K562 (cell line): ENCODE results near the gene ARL14EP. TPM values are rescaled to one million over a fixed set of nuclear protein-coding genes. Genes with fewer than 3 reads are reported as not detected.

Source experiments
- ATAC-seq: fragments of 200-7000 bp; cut with Tn5 transposase; 3 replicates; pipeline ENCODE4 v1.9.1; 2020; ENCODE audit warnings: moderate library complexity
- BruUV-seq: library from RNA; stranded (reverse); fragments of 400-500 nt; replicated peaks from 2 replicates; lab custom pipeline; 2021; lab: Mats Ljungman, UMichigan
- CTCF ChIA-PET: fragments of 300-600 bp; formaldehyde crosslinking; extraction: SDS; loops from one replicate; lab custom pipeline; 2021; ENCODE audit warnings: low intra/inter-chr PET ratio; lab: Yijun Ruan, JAX
- POLR2A ChIA-PET: fragments of 300-600, 350-650 bp; sonication (Branson Sonifier 250); formaldehyde crosslinking; extraction: SDS; loops from one replicate; lab custom pipeline; 2021; ENCODE audit warnings: antibody characterized with exemption, inconsistent platforms; lab: Yijun Ruan, JAX
- DNase-seq, 4 experiments: peaks; one replicate each; pipeline versions ENCODE4 v3.0.0 to v3.0.0-alpha.2; 2011 to 2018; ENCODE audit warnings: low spot score in 3 of 4, mixed read lengths in 3 of 4; ENCODE audit errors: extremely low read depth in 1 of 4
- FAIRE-seq: peaks from 2 replicates; lab custom pipeline; 2011; peaks lifted over from hg19 to GRCh38; lab: Jason Lieb, UNC
- H2AFZ ChIP-seq: 2 replicates; pipeline ENCODE4 v1.6.0; 2011; ENCODE audit warnings: low read depth, low read length, control low read depth, inconsistent platforms
- H3K27ac ChIP-seq: fragments of 200-600 bp; 3 replicates; pipeline ENCODE4 v1.8.0; 2011; ENCODE audit warnings: low read depth, mild to moderate bottlenecking, control low read depth, inconsistent platforms, low read length, moderate library complexity, mixed read lengths; ENCODE audit errors: extremely low read depth
- H3K27me3 ChIP-seq, 2 experiments: fragments of 300-600 bp in 1 of 2; 2 replicates in 1 of 2; 3 replicates in 1 of 2; pipeline versions ENCODE4 v1.6.0 to v1.8.0; 2011; ENCODE audit warnings: inconsistent platforms in 2 of 2, low read length in 2 of 2, mild to moderate bottlenecking in 1 of 2, mixed read lengths in 1 of 2, moderate library complexity in 1 of 2; ENCODE audit not compliant: control insufficient read depth in 2 of 2, insufficient read depth in 2 of 2
- H3K36me3 ChIP-seq: fragments of 300-600 bp; 3 replicates; pipeline ENCODE4 v1.8.0; 2011; ENCODE audit warnings: mild to moderate bottlenecking, low read length, inconsistent platforms; ENCODE audit not compliant: control insufficient read depth, insufficient read depth
- H3K4me1 ChIP-seq, 2 experiments: fragments of 200-600 bp in 1 of 2; replicated peaks in 1 of 2; 2 replicates in 1 of 2; 3 replicates in 1 of 2; pipeline versions ENCODE4 v1.5.1 to v1.8.0; 2011; ENCODE audit warnings: inconsistent platforms in 2 of 2, low read length in 2 of 2, mild to moderate bottlenecking in 1 of 2, mixed read lengths in 1 of 2, moderate library complexity in 1 of 2; ENCODE audit not compliant: control insufficient read depth in 2 of 2, insufficient read depth in 2 of 2
- H3K4me2 ChIP-seq: 2 replicates; pipeline ENCODE4 v1.6.1; 2011; ENCODE audit warnings: low read length, control low read depth, inconsistent platforms, mixed read lengths; ENCODE audit not compliant: insufficient read depth
- H3K4me3 ChIP-seq: fragments of 200-600 bp; sonication (generic), shearing (Covaris generic); 2 replicates; pipeline ENCODE4 v1.5.1; 2016; ENCODE audit warnings: control low read depth, inconsistent platforms
- H3K79me2 ChIP-seq: fragments of 200-600 bp; 3 replicates; pipeline ENCODE4 v1.8.0; 2011; ENCODE audit warnings: low read length, inconsistent platforms; ENCODE audit not compliant: control insufficient read depth, insufficient read depth
- H3K9ac ChIP-seq, 2 experiments: 2 replicates each; pipeline versions ENCODE4 v1.6.0 to v1.6.1; 2011; ENCODE audit warnings: low read depth in 2 of 2, low read length in 2 of 2, control low read depth in 1 of 2, inconsistent platforms in 1 of 2, mild to moderate bottlenecking in 1 of 2, mixed read lengths in 1 of 2; ENCODE audit not compliant: insufficient read depth in 1 of 2
- H3K9me1 ChIP-seq: one replicate; pipeline ENCODE4 v1.6.0; 2011; ENCODE audit warnings: inconsistent platforms, mild to moderate bottlenecking, low read length, moderate library complexity; ENCODE audit not compliant: control insufficient read depth, insufficient read depth
- H3K9me3 ChIP-seq: replicated peaks from 2 replicates; pipeline ENCODE4 v1.5.1; 2011; ENCODE audit warnings: low read depth, low read length, inconsistent platforms; ENCODE audit not compliant: control insufficient read depth, insufficient read depth
- H4K20me1 ChIP-seq: replicated peaks from 2 replicates; pipeline ENCODE4 v1.6.1; 2011; ENCODE audit warnings: low read length, inconsistent platforms, mixed read lengths; ENCODE audit not compliant: control insufficient read depth, insufficient read depth
- GTF2E2 ChIP-seq: fragments of 200-800 bp; sonication (Bioruptor generic); IDR thresholded peaks from 2 replicates; pipeline ENCODE4 v1.6.1; 2016; ENCODE audit warnings: missing genetic modification characterization, missing compliant biosample characterization
- MAFG ChIP-seq: fragments of 450-650 bp; conservative IDR thresholded peaks from 2 replicates; pipeline ENCODE4 v1.6.1; 2016; ENCODE audit warnings: missing genetic modification characterization, missing compliant biosample characterization
- MBD2 ChIP-seq: sonication (generic); IDR thresholded peaks from 2 replicates; pipeline ENCODE4 v1.6.1; 2016; ENCODE audit warnings: low read depth, borderline replicate concordance
- NCOR1 ChIP-seq: fragments of 450-650 bp; IDR thresholded peaks from 2 replicates; pipeline ENCODE4 v1.6.1; 2016; ENCODE audit warnings: mild to moderate bottlenecking, moderate library complexity
- NKRF ChIP-seq: fragments of 450-650 bp; IDR thresholded peaks from 2 replicates; pipeline ENCODE4 v1.6.1; 2016; ENCODE audit warnings: borderline replicate concordance
- NR2F6 ChIP-seq: fragments of 450-650 bp; formaldehyde crosslinking; IDR thresholded peaks from 2 replicates; pipeline ENCODE4 v1.4.0; 2020; ENCODE audit warnings: mild to moderate bottlenecking
- ZNF395 ChIP-seq: fragments of 200-800 bp; sonication (Bioruptor generic); IDR thresholded peaks from 2 replicates; pipeline ENCODE4 v1.6.1; 2017; ENCODE audit warnings: missing genetic modification characterization, missing compliant biosample characterization
- ZNF592 ChIP-seq: fragments of 450-650 bp; IDR thresholded peaks from 2 replicates; pipeline ENCODE4 v1.6.1; 2017; ENCODE audit warnings: antibody characterized with exemption, mild to moderate bottlenecking
- WGBS: fragments of 100-300 bp; shearing (Covaris generic); methylation state at CpG from one replicate; pipeline ENCODE4 v1.1.6; 2016; ENCODE audit warnings: low coverage, mixed read lengths; ENCODE audit not compliant: insufficient coverage; ENCODE audit errors: missing lambda C conversion rate; 5-methylcytosine and 5-hydroxymethylcytosine counted together
- in situ Hi-C: fragments of 300-500 bp; cut with MboI; formaldehyde crosslinking; loops from 4 replicates; pipeline ENCODE4 v1.15.0; 2018; ENCODE audit warnings: inconsistent platforms, mixed read lengths
- intact Hi-C: fragments of 100-400 bp; cut with micrococcal nuclease; formaldehyde crosslinking; loops from 2 replicates; pipeline ENCODE4 v1.14.2; 2022
- polyA plus RNA-seq, 8 experiments: library from polyadenylated mRNA; depleted of rRNA in 4 of 8; stranded (reverse) in 5 of 8; unstranded in 3 of 8; fragments of >200 nt; fragmentation: Nextera tagmentation in 2 of 8; fragmentation: Illumina TruSeq in 1 of 8; extraction: Ambion mirVana in 2 of 8; extraction: Trizol in 1 of 8; gene quantifications; 2 replicates each; pipeline versions ENCODE4 v1.2.1 to v1.2.3, GENCODE V29; 2011 to 2014; ENCODE audit warnings: inconsistent platforms in 1 of 8, missing spikeins in 1 of 8
- total RNA-seq, 7 experiments: library from RNA; depleted of rRNA in 6 of 7; stranded (reverse); fragments of >200 nt in 6 of 7; fragmentation: Illumina TruSeq in 2 of 7; extraction: Trizol in 2 of 7; gene quantifications; 2 replicates each; pipeline versions ENCODE4 v1.2.1 to v1.2.3, GENCODE V29; 2011 to 2021; ENCODE audit warnings: low replicate concordance in 1 of 7

ARL14EP gene
- total and polyA plus RNA-seq, 9 of the 15 experiments (the other 6 are each of a cell fraction or from before 2014, with no cell fraction given) = 11.4 to 42.7 (median 25.9) TPM

- ATAC-seq (no peak), FAIRE-seq (no peak), DNase-seq (no peak)
- H3K9me3 ChIP-seq = no peaks in the 10 kb centered on the region
- peaks cover 0 to 8% of the 10 kb centered on the region in 2 experiments; a peak in 3 of 5 replicates for H3K4me1 ChIP-seq
- H3K9ac ChIP-seq = no peak overlapping the region
- in situ Hi-C loops = no loop called here
- no peak overlapping the region for H3K4me3 ChIP-seq
- no TSS peak for BruUV-seq
- intact Hi-C loops = loop anchor here (10.0 kb wide), 1 partner anchor 185 kb away; no protein-coding TSS in a partner anchor
- H3K27ac ChIP-seq = no peak overlapping the region
- no peak overlapping the region for H2AFZ ChIP-seq
- ChIA-PET CTCF (no interaction called here), POLR2A (no interaction called here)
- no peaks in the 10 kb centered on the region for H4K20me1 ChIP-seq
- H3K4me2 ChIP-seq = no peak overlapping the region
- WGBS = 87% methylated on average over 4 of the region's 4 CpGs
- peaks cover 67% of the 10 kb centered on the region for H3K36me3 ChIP-seq
- H3K27me3 ChIP-seq = no peaks in the 10 kb centered on the region
- no peaks in the 10 kb centered on the region for H3K9me1 ChIP-seq
- peaks cover 66% of the 10 kb centered on the region for H3K79me2 ChIP-seq
- no peak for TF ChIP-seq ZNF395 (CRISPR knock-in tag)
- TF ChIP-seq GTF2E2 (tag) = no peak
- no peak for TF ChIP-seq NR2F6 (CRISPR knock-in tag)
- no peak for TF ChIP-seq NKRF
- TF ChIP-seq MAFG (tag) = no peak
- TF ChIP-seq MBD2 = no peak
- no peak for TF ChIP-seq ZNF592
- TF ChIP-seq NCOR1 = no peak
Observed at GRCh38 chr11:30329150-30329940, 6.4 kb downstream of the ARL14EP start.
